SK-N-SH treated with all-trans-retinoic acid at 6 μM for 48 hours (cell line): ENCODE data around the gene SERPINE1.

Experiments
- CSRNP3 ChIP-seq: fragments of 250-450 bp; sonication (Bioruptor Pico); IDR thresholded peaks from 2 replicates; pipeline ENCODE4 v1.5.1; 2021; ENCODE audit warnings: mild to moderate bottlenecking, moderate library complexity
- ZC3H10 ChIP-seq: fragments of 250-450 bp; sonication (Bioruptor Pico); IDR thresholded peaks from 2 replicates; pipeline ENCODE4 v1.5.1; 2021; ENCODE audit warnings: mild to moderate bottlenecking, moderate library complexity
- ZFP3 ChIP-seq: fragments of 250-450 bp; sonication (Bioruptor Pico); IDR thresholded peaks from 2 replicates; pipeline ENCODE4 v1.5.0; 2020; ENCODE audit warnings: mild to moderate bottlenecking, moderate library complexity
- ZFP30 ChIP-seq: fragments of 450-650 bp; formaldehyde crosslinking; IDR thresholded peaks from 2 replicates; pipeline ENCODE4 v1.5.0; 2022; ENCODE audit warnings: mild to moderate bottlenecking, moderate library complexity
- ZNF8 ChIP-seq: fragments of 450-650 bp; formaldehyde crosslinking; IDR thresholded peaks from 2 replicates; pipeline ENCODE4 v1.5.0; 2020; ENCODE audit warnings: mild to moderate bottlenecking, moderate library complexity
- TF ChIP-seq, protein P1 (sequence below): fragments of 250-450 bp; sonication (Bioruptor Pico); IDR thresholded peaks from 2 replicates; pipeline ENCODE4 v1.5.1; 2020; ENCODE audit warnings: low read depth, mild to moderate bottlenecking, moderate library complexity

DNA sequence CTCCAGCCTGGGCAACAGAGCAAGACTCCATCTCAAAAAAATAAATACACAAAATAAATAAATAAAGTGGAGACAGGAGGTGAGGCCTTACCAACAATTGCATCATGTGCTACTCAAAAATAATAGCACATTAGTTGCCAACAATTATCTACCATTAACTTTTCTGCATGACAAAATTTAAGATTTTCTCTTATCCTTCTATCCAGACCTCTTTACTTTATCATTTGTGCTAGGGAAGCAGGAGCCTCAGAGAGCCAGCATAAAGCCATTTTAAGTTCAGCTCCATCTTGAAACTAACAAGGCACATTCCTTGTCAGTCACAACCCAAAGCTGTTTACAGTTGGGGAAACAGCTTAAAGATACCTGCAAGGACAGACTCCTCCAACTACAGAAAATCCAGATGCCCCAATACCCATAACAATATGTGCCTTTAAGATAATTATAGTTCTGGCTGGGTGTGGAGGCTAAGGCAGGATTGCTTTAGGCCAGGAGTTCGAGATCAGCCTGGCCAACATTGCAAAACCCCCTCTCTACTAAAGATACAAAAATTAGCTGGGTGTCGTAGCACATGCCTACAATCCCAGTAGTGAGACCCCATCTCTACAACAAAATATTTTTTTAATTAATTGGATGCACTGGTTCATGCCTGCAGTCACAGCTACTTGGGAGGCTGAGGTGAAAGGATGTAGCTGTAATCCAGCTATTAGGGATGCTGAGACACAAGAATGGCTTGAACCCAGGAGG, 25.2 kb downstream of the SERPINE1 start:
- TF ChIP-seq ZFP3 (CRISPR knock-in tag) (no peak), ZNF8 (CRISPR knock-in tag) (no peak), ZC3H10 (CRISPR knock-in tag) (no peak), ZFP30 (no peak), CSRNP3 (CRISPR knock-in tag) (no peak)
- TF ChIP-seq, protein P1, sequence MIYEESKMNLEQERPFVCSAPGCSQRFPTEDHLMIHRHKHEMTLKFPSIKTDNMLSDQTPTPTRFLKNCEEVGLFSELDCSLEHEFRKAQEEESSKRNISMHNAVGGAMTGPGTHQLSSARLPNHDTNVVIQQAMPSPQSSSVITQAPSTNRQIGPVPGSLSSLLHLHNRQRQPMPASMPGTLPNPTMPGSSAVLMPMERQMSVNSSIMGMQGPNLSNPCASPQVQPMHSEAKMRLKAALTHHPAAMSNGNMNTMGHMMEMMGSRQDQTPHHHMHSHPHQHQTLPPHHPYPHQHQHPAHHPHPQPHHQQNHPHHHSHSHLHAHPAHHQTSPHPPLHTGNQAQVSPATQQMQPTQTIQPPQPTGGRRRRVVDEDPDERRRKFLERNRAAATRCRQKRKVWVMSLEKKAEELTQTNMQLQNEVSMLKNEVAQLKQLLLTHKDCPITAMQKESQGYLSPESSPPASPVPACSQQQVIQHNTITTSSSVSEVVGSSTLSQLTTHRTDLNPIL (CRISPR knock-in tag), result no peak
